IMR-90 (cell line): ENCODE results near the gene AHCYL1. TPM values are rescaled to one million over a fixed set of nuclear protein-coding genes. Genes with fewer than 3 reads are reported as not detected.

Experiments
- ATAC-seq: fragments of 200-7000 bp; cut with Tn5 transposase; 2 replicates; pipeline ENCODE4 v1.9.1; 2020; ENCODE audit warnings: low read depth, mild to moderate bottlenecking, moderate library complexity
- BruUV-seq: library from RNA; stranded (reverse); fragments of 400-500 nt; replicated peaks from 2 replicates; lab custom pipeline; 2021; lab: Mats Ljungman, UMichigan
- CTCF ChIA-PET: fragments of 300-600 bp; formaldehyde crosslinking; extraction: SDS; loops from one replicate; lab custom pipeline; 2021; ENCODE audit warnings: antibody characterized with exemption; lab: Yijun Ruan, JAX
- POLR2A ChIA-PET: fragments of 300-600 bp; sonication (Branson Sonifier 250); formaldehyde crosslinking; loops from one replicate; lab custom pipeline; 2022; ENCODE audit warnings: antibody characterized with exemption; ENCODE audit not compliant: unreplicated experiment; lab: Charles Lee
- DNase-seq: peaks from one replicate; pipeline ENCODE4 v3.0.0; 2013
- H2AFZ ChIP-seq: replicated peaks from 2 replicates; pipeline ENCODE3; 2013; ENCODE audit warnings: low read length, mild to moderate bottlenecking; ENCODE audit not compliant: poor library complexity
- H2AK5ac ChIP-seq: 2 replicates; pipeline ENCODE4 v1.6.1; 2013; ENCODE audit warnings: low read depth, low read length, inconsistent platforms
- H2AK9ac ChIP-seq: replicated peaks from 2 replicates; pipeline ENCODE3; 2013; ENCODE audit warnings: mild to moderate bottlenecking, low read depth, low read length, moderate library complexity; ENCODE audit not compliant: poor library complexity
- H2BK120ac ChIP-seq: 2 replicates; pipeline ENCODE4 v1.6.1; 2013; ENCODE audit warnings: low read depth, low read length, inconsistent platforms
- H2BK15ac ChIP-seq: 3 replicates; pipeline ENCODE4 v1.6.1; 2013; ENCODE audit warnings: low read depth, low read length, inconsistent platforms
- H2BK20ac ChIP-seq: 2 replicates; pipeline ENCODE4 v1.6.1; 2013; ENCODE audit warnings: low read depth, mild to moderate bottlenecking, inconsistent platforms, low read length, moderate library complexity
- H2BK5ac ChIP-seq: 2 replicates; pipeline ENCODE4 v1.6.1; 2013; ENCODE audit warnings: mild to moderate bottlenecking, low read depth, low read length, inconsistent platforms; ENCODE audit not compliant: poor library complexity, severe bottlenecking
- H3K14ac ChIP-seq: replicated peaks from 2 replicates; pipeline ENCODE4 v1.6.1; 2013; ENCODE audit warnings: low read depth, low read length, inconsistent platforms
- H3K18ac ChIP-seq: 2 replicates; pipeline ENCODE4 v1.6.1; 2013; ENCODE audit warnings: low read depth, low read length, control low read depth
- H3K23ac ChIP-seq: 2 replicates; pipeline ENCODE4 v1.6.1; 2013; ENCODE audit warnings: low read depth, low read length, inconsistent platforms
- H3K27ac ChIP-seq: 2 replicates; pipeline ENCODE4 v1.5.1; 2013; ENCODE audit warnings: mild to moderate bottlenecking, control low read depth, low read length; ENCODE audit not compliant: insufficient read depth
- H3K27me3 ChIP-seq: 2 replicates; pipeline ENCODE4 v1.6.1; 2013; ENCODE audit warnings: low read length; ENCODE audit not compliant: control insufficient read depth, insufficient read depth
- H3K36me3 ChIP-seq: 2 replicates; pipeline ENCODE4 v1.6.1; 2013; ENCODE audit warnings: low read length, mixed read lengths; ENCODE audit not compliant: control insufficient read depth, insufficient read depth
- H3K4ac ChIP-seq: 2 replicates; pipeline ENCODE4 v1.6.1; 2013; ENCODE audit warnings: low read depth, low read length, inconsistent platforms
- H3K4me1 ChIP-seq: 2 replicates; pipeline ENCODE4 v1.6.1; 2013; ENCODE audit warnings: low read length, mixed read lengths; ENCODE audit not compliant: control insufficient read depth, insufficient read depth
- H3K4me2 ChIP-seq: 2 replicates; pipeline ENCODE4 v1.6.1; 2013; ENCODE audit warnings: low read depth, mild to moderate bottlenecking, control low read depth, low read length, moderate library complexity
- H3K4me3 ChIP-seq: 2 replicates; pipeline ENCODE4 v1.5.1; 2013; ENCODE audit warnings: low read depth, mild to moderate bottlenecking, control low read depth, low read length, moderate library complexity; ENCODE audit not compliant: insufficient read depth
- H3K56ac ChIP-seq: 2 replicates; pipeline ENCODE4 v1.6.1; 2013; ENCODE audit warnings: low read length, inconsistent platforms; ENCODE audit not compliant: insufficient read depth; ENCODE audit errors: extremely low read depth
- H3K79me1 ChIP-seq, 2 experiments: 2 replicates each; pipeline ENCODE4 v1.6.1; 2013; ENCODE audit warnings: low read length in 2 of 2, inconsistent platforms in 1 of 2, low read depth in 1 of 2
- H3K9ac ChIP-seq: 2 replicates; pipeline ENCODE4 v1.6.1; 2013; ENCODE audit warnings: low read depth, low read length, control low read depth
- H3K9me1 ChIP-seq: 2 replicates; pipeline ENCODE4 v1.6.1; 2013; ENCODE audit warnings: low read length, inconsistent platforms; ENCODE audit not compliant: insufficient read depth
- H3K9me3 ChIP-seq: 2 replicates; pipeline ENCODE4 v1.6.1; 2013; ENCODE audit warnings: low read length; ENCODE audit not compliant: control insufficient read depth, insufficient read depth
- H4K20me1 ChIP-seq: 2 replicates; pipeline ENCODE4 v1.6.1; 2013; ENCODE audit warnings: low read length, inconsistent platforms; ENCODE audit not compliant: insufficient read depth
- H4K5ac ChIP-seq: 2 replicates; pipeline ENCODE4 v1.6.1; 2013; ENCODE audit warnings: mild to moderate bottlenecking, low read depth, low read length, control low read depth
- H4K8ac ChIP-seq, 2 experiments: 2 replicates each; pipeline ENCODE4 v1.6.1; 2013; ENCODE audit warnings: low read depth in 2 of 2, low read length in 2 of 2, control low read depth in 1 of 2, inconsistent platforms in 1 of 2
- H4K91ac ChIP-seq: 2 replicates; pipeline ENCODE4 v1.6.1; 2013; ENCODE audit warnings: low read depth, low read length, inconsistent platforms; ENCODE audit not compliant: insufficient read depth
- BHLHE40 ChIP-seq: fragments of 150-350 bp; IDR thresholded peaks from 2 replicates; pipeline ENCODE4 v1.6.1; 2016; ENCODE audit warnings: mild to moderate bottlenecking, low read depth, low read length
- CEBPB ChIP-seq: IDR thresholded peaks from 2 replicates; pipeline ENCODE4 v1.6.1; 2012; ENCODE audit warnings: low read depth, low read length, improper control_type of control experiment
- CHD1 ChIP-seq: IDR thresholded peaks from 2 replicates; pipeline ENCODE4 v1.6.1; 2012; ENCODE audit warnings: low read depth, low read length, improper control_type of control experiment
- CTCF ChIP-seq: conservative IDR thresholded peaks from 2 replicates; pipeline ENCODE4 v1.5.1; 2012; ENCODE audit warnings: mild to moderate bottlenecking, low read depth, low read length, improper control_type of control experiment
- FOS ChIP-seq: fragments of 150-350 bp; IDR thresholded peaks from 2 replicates; pipeline ENCODE4 v1.6.1; 2016; ENCODE audit warnings: low read depth, low read length
- MXI1 ChIP-seq: IDR thresholded peaks from 2 replicates; pipeline ENCODE4 v1.6.1; 2012; ENCODE audit warnings: low read depth, mild to moderate bottlenecking, low read length, moderate library complexity, borderline replicate concordance
- POLR2A ChIP-seq: IDR thresholded peaks from 2 replicates; pipeline ENCODE4 v1.6.1; 2012; ENCODE audit warnings: mild to moderate bottlenecking, low read depth, low read length
- RAD21 ChIP-seq: IDR thresholded peaks from 2 replicates; pipeline ENCODE4 v1.6.1; 2012; ENCODE audit warnings: low read length, improper control_type of control experiment
- RCOR1 ChIP-seq: IDR thresholded peaks from 2 replicates; pipeline ENCODE4 v1.6.1; 2012; ENCODE audit warnings: mild to moderate bottlenecking, low read length, improper control_type of control experiment; ENCODE audit not compliant: insufficient replicate concordance
- USF2 ChIP-seq: fragments of 150-350 bp; IDR thresholded peaks from 2 replicates; pipeline ENCODE4 v1.6.1; 2017; ENCODE audit warnings: mild to moderate bottlenecking, antibody characterized with exemption, low read length, low read depth
- dilution Hi-C: fragments of 300-500 bp; cut with HindIII; formaldehyde crosslinking; loops from one replicate; pipeline ENCODE4 v1.14.3; 2018; ENCODE audit warnings: low sequenced_read_pairs; ENCODE audit not compliant: unreplicated experiment
- in situ Hi-C: fragments of 300-500 bp; cut with MboI; formaldehyde crosslinking; loops from 3 replicates; pipeline ENCODE4 v1.14.3; 2019; ENCODE audit warnings: low sequenced_read_pairs, inconsistent platforms, mixed read lengths
- intact Hi-C: fragments of 100-400 bp; cut with micrococcal nuclease; formaldehyde crosslinking; loops from 2 replicates; pipeline ENCODE4 v1.10.0; 2022
- polyA plus RNA-seq, 3 experiments: library from polyadenylated mRNA; depleted of rRNA; stranded (reverse); fragments of >200 nt; gene quantifications; 2 replicates each; pipeline ENCODE4 v1.2.3, GENCODE V29; 2012; ENCODE audit warnings: low replicate concordance in 1 of 3
- total RNA-seq: library from RNA; depleted of rRNA; stranded (reverse); fragments of >200 nt; gene quantifications from 2 replicates; pipeline ENCODE4 v1.2.3, GENCODE V29; 2012

Gene AHCYL1
- total and polyA plus RNA-seq, 2 of the 4 experiments (the other 2 are of a cell fraction): 75.1 to 76.0 TPM

GRCh38 chr1:109997867-109998229, 13.3 kb downstream of the AHCYL1 start:
- intact Hi-C loops (no loop called here), in situ Hi-C loops (no loop called here), dilution Hi-C loops (no loop called here)
- Histone ChIP-seq H2BK20ac (no peak overlapping the region), H3K9me3 (no peaks in the 10 kb centered on the region), H2BK15ac (no peak overlapping the region), H2AK5ac (no peak overlapping the region), H2AK9ac (no peak overlapping the region), H3K23ac (no peak overlapping the region), H4K5ac (no peak overlapping the region), H4K20me1 (peaks cover 44% of the 10 kb centered on the region), H3K4ac (no peak overlapping the region), H2AFZ (no peak overlapping the region), H2BK120ac (no peak overlapping the region), H4K91ac (no peak overlapping the region), H3K27me3 (no peaks in the 10 kb centered on the region), H3K27ac (no peak overlapping the region), H3K18ac (no peak overlapping the region), H3K79me1 (peaks cover 33 to 79% of the 10 kb centered on the region in 2 experiments), H3K9ac (no peak overlapping the region), H3K14ac (no peak overlapping the region), H3K4me3 (no peak overlapping the region), H4K8ac (no peak overlapping the region), H3K4me1 (peaks cover 6% of the 10 kb centered on the region), H2BK5ac (no peak overlapping the region), H3K56ac (no peak overlapping the region), H3K4me2 (no peak overlapping the region), H3K9me1 (peaks cover 14% of the 10 kb centered on the region), H3K36me3 (0 out of 2 replicates have a peak, but pooled peaks cover 3% of the 10 kb centered on the region)
- no TSS peak for BruUV-seq
- no peak for DNase-seq
- ChIA-PET POLR2A (no interaction called here), CTCF (interaction anchor here (0.7 to 1.0 kb wide), 2 partner anchors 13 kb away, joined by 3 read pairs; partner anchors contain the start of gene AHCYL1)
- ATAC-seq: 0 out of 2 replicates have a peak, but pooled peaks have one; percentile 9
- TF ChIP-seq USF2 (no peak), MXI1 (no peak), CEBPB (no peak), CHD1 (no peak), POLR2A (no peak), RCOR1 (no peak), BHLHE40 (no peak), CTCF (no peak), FOS (no peak), RAD21 (no peak)
